ENCODE data around the gene PSTK. TPM values are rescaled to one million over a fixed set of nuclear protein-coding genes. Genes with fewer than 3 reads are reported as not detected.
A peak's percentile ranks its signal among the peaks of the same experiment; 100 is the strongest.

Gene PSTK
- total and polyA plus RNA-seq, 10 of the 15 experiments (the other 5 are each of a cell fraction or from before 2014, with no cell fraction given) = 1.8 to 7.1 (median 3.4) TPM

GRCh38 chr10:122981066-122981464, 864 bp downstream of the PSTK start:
- BruUV-seq (replicated peaks) = TSS peak; percentile 81
- peak; percentile 59 for ATAC-seq
- H3K36me3 ChIP-seq (ENCODE audit: control insufficient read depth in 2 of 2, insufficient read depth in 2 of 2, low read length in 1 of 2) = 0 out of 4 replicates have a peak, but pooled peaks cover 0 to 3% of the 10 kb centered on the region in 2 experiments
- DNase-seq (ENCODE audit: low read depth, low spot score) = no peak
- H3K4me2 ChIP-seq (ENCODE audit: control insufficient read depth, insufficient read depth) = peak overlapping the region; percentile 98
- H3K4me3 ChIP-seq = peak overlapping the region; percentile 69
- intact Hi-C loops (cut with micrococcal nuclease; ENCODE audit: unreplicated experiment) = no loop called here
- H3K27ac ChIP-seq (ENCODE audit: control insufficient read depth, insufficient read depth) = peak overlapping the region; percentile 18
- no peaks in the 10 kb centered on the region for H3K9me3 ChIP-seq (replicated peaks; ENCODE audit: control insufficient read depth, insufficient read depth, low read length)
- in situ Hi-C loops (cut with MboI) = no loop called here
- peak overlapping the region; percentile 63 for H3K9ac ChIP-seq (ENCODE audit: control insufficient read depth, insufficient read depth, low read length)
- TF ChIP-seq SMC3 (IDR thresholded peaks at IDR 0.05; ENCODE audit: borderline replicate concordance, low read length) (0 out of 2 replicates have a peak, but pooled peaks have one; percentile 14), DPF2 (IDR thresholded peaks at IDR 0.05) (no peak), KLF5 (IDR thresholded peaks at IDR 0.05; ENCODE audit: partially characterized antibody) (no peak), CTCF (IDR thresholded peaks at IDR 0.05 in 2 of 3, conservative IDR thresholded peaks at IDR 0.05 in 1 of 3; ENCODE audit: control insufficient read depth in 2 of 3, extremely low read depth in 1 of 3, insufficient read depth in 1 of 3, low read depth in 3 of 3, low read length in 3 of 3) (peak; percentile 28 to 53 (median 52); a peak in 5 of 6 replicates), RAD21 (IDR thresholded peaks at IDR 0.05; ENCODE audit: insufficient read depth, low read depth, low read length) (peak; percentile 34), TBL1XR1 (IDR thresholded peaks at IDR 0.05; ENCODE audit: low read depth, low read length) (no peak), ZNF687 (IDR thresholded peaks at IDR 0.05) (no peak)
- H4K20me1 ChIP-seq (ENCODE audit: control insufficient read depth, insufficient read depth) = no peaks in the 10 kb centered on the region
- H3K27me3 ChIP-seq (replicated peaks in 1 of 2; ENCODE audit: control insufficient read depth in 2 of 2, insufficient read depth in 2 of 2, low read length in 1 of 2) = no peaks in the 10 kb centered on the region; a peak in 1 of 4 replicates
- ChIA-PET CTCF (interaction anchor here (0.7 to 4.9 kb wide), 13 partner anchors 10 to 59 kb away, joined by 3 to 38 read pairs (median 5); partner anchors contain the start of genes ACADSB and IKZF5), SMC1A (ENCODE audit: uncharacterized antibody, unreplicated experiment) (interaction anchor here (0.6 to 2.4 kb wide), 7 partner anchors 10 to 61 kb away, joined by 3 to 8 read pairs (median 4); partner anchors contain the start of gene C10orf88), POLR2A (interaction anchor here (0.9 to 2.4 kb wide), 6 partner anchors 9 to 31 kb away, joined by 3 to 21 read pairs (median 3); partner anchors contain the start of genes ACADSB, C10orf88 and IKZF5), RAD21 (ENCODE audit: unreplicated experiment) (interaction anchor here (0.8 to 2.1 kb wide), 6 partner anchors 9 to 40 kb away, joined by 3 to 21 read pairs (median 5); partner anchors contain the start of genes ACADSB, C10orf88 and IKZF5)
- peaks cover 4% of the 10 kb centered on the region for H3K4me1 ChIP-seq (ENCODE audit: control insufficient read depth, insufficient read depth, low read length)
- WGBS (ENCODE audit: insufficient coverage, insufficient replicate concordance, low lambda C conversion rate, missing lambda C conversion rate) = 9% methylated on average over 4 of the region's 4 CpGs
- FAIRE-seq = no peak
- peak overlapping the region; percentile 75 for H2AFZ ChIP-seq (ENCODE audit: control insufficient read depth, low read depth, low read length)
- H3K79me2 ChIP-seq (ENCODE audit: control insufficient read depth, insufficient read depth, low read length) = no peaks in the 10 kb centered on the region

Data from GM12878 (cell line).